Neural progenitor cell (in vitro differentiated cells): ENCODE data around the gene KCNT1. TPM values are rescaled to one million over a fixed set of nuclear protein-coding genes. Genes with fewer than 3 reads are reported as not detected.

Experiments used
- DNase-seq: peaks from one replicate; pipeline ENCODE4 v3.0.0-alpha.2; 2016; ENCODE audit warnings: low spot score
- H2AFZ ChIP-seq: fragments of 200-600 bp; sonication (generic); replicated peaks from 2 replicates; pipeline ENCODE4 v1.6.1; 2016; ENCODE audit warnings: antibody characterized with exemption
- H3F3A ChIP-seq: fragments of 200-600 bp; sonication (generic); 2 replicates; pipeline ENCODE4 v1.6.1; 2016; ENCODE audit warnings: antibody characterized with exemption, low read depth
- H3K27ac ChIP-seq: fragments of 200-600 bp; sonication (generic); 2 replicates; pipeline ENCODE4 v1.5.1; 2016; ENCODE audit warnings: mild to moderate bottlenecking
- H3K27me3 ChIP-seq: fragments of 200-600 bp; sonication (generic); 2 replicates; pipeline ENCODE4 v1.6.1; 2016; ENCODE audit warnings: mild to moderate bottlenecking, moderate library complexity
- H3K36me3 ChIP-seq: fragments of 200-600 bp; sonication (generic); 2 replicates; pipeline ENCODE4 v1.5.1; 2016
- H3K4me1 ChIP-seq: fragments of 200-600 bp; sonication (generic); 2 replicates; pipeline ENCODE4 v1.6.1; 2016; ENCODE audit warnings: mixed run types
- H3K4me2 ChIP-seq: fragments of 200-600 bp; sonication (generic); 2 replicates; pipeline ENCODE4 v1.6.1; 2016
- H3K4me3 ChIP-seq: fragments of 200-600 bp; sonication (generic); 2 replicates; pipeline ENCODE4 v1.5.1; 2016
- H3K79me2 ChIP-seq: fragments of 200-600 bp; sonication (generic); 2 replicates; pipeline ENCODE4 v1.6.1; 2016; ENCODE audit warnings: low read depth
- H3K9ac ChIP-seq: fragments of 200-600 bp; sonication (generic); 2 replicates; pipeline ENCODE4 v1.6.1; 2016
- H3K9me3 ChIP-seq: fragments of 200-600 bp; sonication (generic); 2 replicates; pipeline ENCODE4 v1.5.1; 2016; ENCODE audit warnings: low read depth
- H4K20me1 ChIP-seq: fragments of 200-600 bp; sonication (generic); 2 replicates; pipeline ENCODE4 v1.6.1; 2016; ENCODE audit warnings: low read depth
- H3K27ac Mint-ChIP-seq: 3 replicates; pipeline ENCODE4 v1.8.0; 2021; ENCODE audit warnings: mixed read lengths
- H3K27me3 Mint-ChIP-seq: 2 replicates; pipeline ENCODE4 v1.8.0; 2022; ENCODE audit warnings: low read depth, mild to moderate bottlenecking, inconsistent platforms, moderate library complexity, mixed read lengths; ENCODE audit not compliant: insufficient read depth
- H3K36me3 Mint-ChIP-seq: 3 replicates; pipeline ENCODE4 v1.8.0; 2021; ENCODE audit warnings: mixed read lengths
- H3K4me1 Mint-ChIP-seq: 3 replicates; pipeline ENCODE4 v1.8.0; 2021; ENCODE audit warnings: mixed read lengths
- H3K4me3 Mint-ChIP-seq: 3 replicates; pipeline ENCODE4 v1.8.0; 2021; ENCODE audit warnings: mild to moderate bottlenecking, moderate library complexity, mixed read lengths
- H3K9me3 Mint-ChIP-seq: 3 replicates; pipeline ENCODE4 v1.8.0; 2020; ENCODE audit warnings: mixed read lengths
- EZH2 ChIP-seq: fragments of 200-600 bp; sonication (generic); IDR thresholded peaks from 2 replicates; pipeline ENCODE4 v1.6.1; 2017; ENCODE audit warnings: antibody characterized with exemption, mild to moderate bottlenecking, moderate library complexity
- EZH2phosphoT487 ChIP-seq: fragments of 200-600 bp; sonication (generic); IDR thresholded peaks from 2 replicates; pipeline ENCODE4 v1.6.1; 2017; ENCODE audit warnings: antibody characterized with exemption
- total RNA-seq: library from RNA; depleted of rRNA; stranded (reverse); fragments of >200 nt; gene quantifications from 2 replicates; pipeline ENCODE4 v1.2.3, GENCODE V29; 2015; ENCODE audit warnings: low replicate concordance
- TF ChIP-seq, protein P1 (sequence below): fragments of 200-600 bp; sonication (generic); IDR thresholded peaks from 2 replicates; pipeline ENCODE4 v1.5.1; 2017; ENCODE audit warnings: antibody characterized with exemption, mild to moderate bottlenecking

Gene KCNT1
- total RNA-seq, 1 donor from 2014 or later, result not detected

DNA sequence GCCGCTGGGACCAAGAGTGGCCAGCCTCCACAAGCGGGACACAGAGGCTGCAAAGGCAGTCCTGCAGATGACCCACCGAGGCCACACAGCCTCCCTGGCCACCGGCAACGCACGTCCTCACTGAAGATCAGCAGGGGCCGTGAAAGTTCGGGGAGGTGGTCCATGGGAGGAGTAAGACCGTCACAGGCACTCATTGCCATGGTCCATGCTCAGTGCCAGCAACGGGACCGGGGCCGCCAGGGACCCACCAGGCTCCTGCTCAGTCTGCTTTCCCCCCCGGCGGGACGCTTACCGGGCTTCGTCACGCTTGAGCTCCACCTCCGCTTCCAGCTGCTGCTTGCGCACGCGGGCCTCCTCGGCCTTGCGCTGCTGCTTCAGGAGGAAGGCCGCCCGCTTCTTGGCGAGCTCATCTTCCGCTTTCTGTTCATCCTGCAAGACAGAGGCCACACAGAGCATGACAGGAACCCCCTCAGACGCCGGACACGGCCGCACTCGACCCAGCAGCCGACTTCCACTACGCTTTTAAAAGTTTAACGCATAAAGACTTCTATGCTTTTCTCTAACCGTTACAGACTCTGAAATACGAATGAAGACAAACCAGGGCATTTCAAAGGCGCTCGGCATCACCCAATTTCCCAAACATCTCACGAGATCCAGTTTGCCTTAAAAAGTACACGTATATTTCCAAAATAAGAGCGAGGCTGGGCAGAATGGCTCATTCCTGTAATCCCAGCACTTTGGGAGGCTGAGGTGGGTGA lies 116.9 kb downstream of the KCNT1 start:
- Histone ChIP-seq H3K4me2 (no peak overlapping the region), H3K9ac (no peak overlapping the region), H3K4me1 (no peaks in the 10 kb centered on the region), H3K27ac (no peak overlapping the region), H3F3A (no peaks in the 10 kb centered on the region), H3K4me3 (no peak overlapping the region), H3K9me3 (no peaks in the 10 kb centered on the region), H4K20me1 (peaks cover 3% of the 10 kb centered on the region), H2AFZ (no peak overlapping the region), H3K79me2 (peaks cover 12% of the 10 kb centered on the region), H3K27me3 (no peaks in the 10 kb centered on the region), H3K36me3 (peaks cover 15% of the 10 kb centered on the region)
- H3K36me3 Mint-ChIP-seq, result peaks cover 53% of the 10 kb centered on the region
- TF ChIP-seq EZH2, result no peak
- TF ChIP-seq, protein P1, sequence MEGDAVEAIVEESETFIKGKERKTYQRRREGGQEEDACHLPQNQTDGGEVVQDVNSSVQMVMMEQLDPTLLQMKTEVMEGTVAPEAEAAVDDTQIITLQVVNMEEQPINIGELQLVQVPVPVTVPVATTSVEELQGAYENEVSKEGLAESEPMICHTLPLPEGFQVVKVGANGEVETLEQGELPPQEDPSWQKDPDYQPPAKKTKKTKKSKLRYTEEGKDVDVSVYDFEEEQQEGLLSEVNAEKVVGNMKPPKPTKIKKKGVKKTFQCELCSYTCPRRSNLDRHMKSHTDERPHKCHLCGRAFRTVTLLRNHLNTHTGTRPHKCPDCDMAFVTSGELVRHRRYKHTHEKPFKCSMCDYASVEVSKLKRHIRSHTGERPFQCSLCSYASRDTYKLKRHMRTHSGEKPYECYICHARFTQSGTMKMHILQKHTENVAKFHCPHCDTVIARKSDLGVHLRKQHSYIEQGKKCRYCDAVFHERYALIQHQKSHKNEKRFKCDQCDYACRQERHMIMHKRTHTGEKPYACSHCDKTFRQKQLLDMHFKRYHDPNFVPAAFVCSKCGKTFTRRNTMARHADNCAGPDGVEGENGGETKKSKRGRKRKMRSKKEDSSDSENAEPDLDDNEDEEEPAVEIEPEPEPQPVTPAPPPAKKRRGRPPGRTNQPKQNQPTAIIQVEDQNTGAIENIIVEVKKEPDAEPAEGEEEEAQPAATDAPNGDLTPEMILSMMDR, result no peak
- TF ChIP-seq EZH2phosphoT487, result no peak
- no peak overlapping the region for H3K27ac Mint-ChIP-seq
- DNase-seq, result no peak
- no peaks in the 10 kb centered on the region for H3K4me1 Mint-ChIP-seq
- no peaks in the 10 kb centered on the region for H3K9me3 Mint-ChIP-seq
- no peak overlapping the region for H3K4me3 Mint-ChIP-seq
- peaks cover 3% of the 10 kb centered on the region for H3K27me3 Mint-ChIP-seq

DNA sequence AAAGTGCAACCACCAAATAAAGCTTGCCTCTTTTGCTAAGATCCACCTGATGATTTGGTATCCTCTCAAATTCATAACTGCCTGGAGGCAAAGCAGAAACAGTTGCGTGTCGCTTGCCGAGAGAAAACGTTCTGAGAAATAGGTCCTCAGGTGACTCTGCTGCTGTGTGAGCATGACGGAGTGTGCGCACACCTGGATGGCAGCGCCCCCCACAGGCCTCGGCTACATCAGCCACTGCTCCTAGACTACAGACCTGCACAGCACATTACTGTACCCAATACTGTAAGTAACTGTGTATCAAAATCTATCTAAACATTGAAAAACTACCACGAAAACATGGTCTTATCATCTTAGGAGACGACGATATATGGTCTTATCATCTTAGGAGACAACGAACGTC lies 117.9 kb downstream of the KCNT1 start:
- Histone ChIP-seq H4K20me1 (peaks cover 6% of the 10 kb centered on the region), H3K27ac (no peak overlapping the region), H3K4me3 (no peak overlapping the region), H3F3A (no peaks in the 10 kb centered on the region), H3K27me3 (no peaks in the 10 kb centered on the region), H3K79me2 (peaks cover 14% of the 10 kb centered on the region), H3K9me3 (no peaks in the 10 kb centered on the region), H3K36me3 (peaks cover 16% of the 10 kb centered on the region), H3K4me2 (no peak overlapping the region), H3K9ac (no peak overlapping the region), H3K4me1 (no peaks in the 10 kb centered on the region), H2AFZ (no peak overlapping the region)
- no peaks in the 10 kb centered on the region for H3K4me1 Mint-ChIP-seq
- no peak overlapping the region for H3K4me3 Mint-ChIP-seq
- peaks cover 3% of the 10 kb centered on the region for H3K27me3 Mint-ChIP-seq
- no peak overlapping the region for H3K27ac Mint-ChIP-seq
- no peaks in the 10 kb centered on the region for H3K9me3 Mint-ChIP-seq
- H3K36me3 Mint-ChIP-seq, result peaks cover 50% of the 10 kb centered on the region
- no peak for DNase-seq
- TF ChIP-seq EZH2 (no peak), EZH2phosphoT487 (no peak)
- TF ChIP-seq, protein P1, result peak; percentile 48

DNA sequence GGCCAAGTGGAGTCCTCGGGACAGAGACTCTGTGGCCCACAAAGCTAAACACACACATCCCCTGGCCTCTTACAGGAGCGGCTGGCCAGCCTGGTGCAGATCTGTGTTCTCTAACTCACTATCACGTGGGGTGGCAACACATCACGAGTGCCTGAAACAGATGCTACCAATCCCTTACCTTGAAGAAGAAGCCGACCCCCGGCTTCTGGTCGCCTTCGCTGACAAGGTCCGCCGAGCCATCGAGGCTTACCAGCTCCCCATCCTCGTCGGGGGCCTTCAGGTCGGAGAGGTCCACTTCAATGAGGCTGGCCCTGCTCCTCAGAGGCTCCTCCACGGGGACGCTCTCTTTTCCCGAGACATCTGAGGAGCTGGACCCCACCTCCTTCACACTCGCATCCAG lies 118.7 kb downstream of the KCNT1 start:
- no peaks in the 10 kb centered on the region for H3K9me3 ChIP-seq
- TF ChIP-seq, protein P1, result no peak
- TF ChIP-seq EZH2, result no peak
- no peak for TF ChIP-seq EZH2phosphoT487
- H3K79me2 ChIP-seq, result peaks cover 21% of the 10 kb centered on the region
- H3K4me3 Mint-ChIP-seq, result no peak overlapping the region
- H3K27ac ChIP-seq, result no peak overlapping the region
- H3K27me3 ChIP-seq, result no peaks in the 10 kb centered on the region
- H3K4me3 ChIP-seq, result no peak overlapping the region
- peaks cover 43% of the 10 kb centered on the region for H3K36me3 Mint-ChIP-seq
- H3K9me3 Mint-ChIP-seq, result no peaks in the 10 kb centered on the region
- H3F3A ChIP-seq, result no peaks in the 10 kb centered on the region
- no peak overlapping the region for H3K4me2 ChIP-seq
- H3K36me3 ChIP-seq, result peaks cover 12% of the 10 kb centered on the region
- no peak overlapping the region for H2AFZ ChIP-seq
- DNase-seq, result no peak
- no peak overlapping the region for H3K27ac Mint-ChIP-seq
- no peaks in the 10 kb centered on the region for H3K4me1 ChIP-seq
- no peak overlapping the region for H3K9ac ChIP-seq
- no peaks in the 10 kb centered on the region for H3K4me1 Mint-ChIP-seq
- H4K20me1 ChIP-seq, result peaks cover 14% of the 10 kb centered on the region
- H3K27me3 Mint-ChIP-seq, result peaks cover 3% of the 10 kb centered on the region
